GM10847 (cell line): ENCODE data around the gene SAE1.

Experiments
- POLR2A ChIP-seq: IDR thresholded peaks from 2 replicates; pipeline ENCODE4 v1.6.1; 2011; ENCODE audit not compliant: insufficient read length; ENCODE audit errors: extremely low read depth

The SAE1 gene

GRCh38 chr19:47203254-47203653 lies 72.6 kb downstream of the SAE1 start:
- TF ChIP-seq POLR2A, result no peak

- no peak for TF ChIP-seq POLR2A
Observed at GRCh38 chr19:47209319-47210179, 78.9 kb downstream of the SAE1 start.

- TF ChIP-seq POLR2A, result no peak
Observed at GRCh38 chr19:47210180-47210490, 79.5 kb downstream of the SAE1 start.

GRCh38 chr19:47210689-47211316 lies 80.2 kb downstream of the SAE1 start:
- TF ChIP-seq POLR2A, result no peak

GRCh38 chr19:47215581-47215980 lies 84.9 kb downstream of the SAE1 start:
- TF ChIP-seq POLR2A, result no peak

GRCh38 chr19:47221080-47221841 lies 90.6 kb downstream of the SAE1 start:
- TF ChIP-seq POLR2A, result no peak

GRCh38 chr19:47221890-47222289 lies 91.3 kb downstream of the SAE1 start:
- TF ChIP-seq POLR2A, result no peak

GRCh38 chr19:47225746-47226425 lies 95.3 kb downstream of the SAE1 start:
- TF ChIP-seq POLR2A, result peak; percentile 100

- TF ChIP-seq POLR2A, result peak; percentile 48
Observed at GRCh38 chr19:47226426-47227351, 96.1 kb downstream of the SAE1 start.

- TF ChIP-seq POLR2A, result no peak
Observed at GRCh38 chr19:47227352-47228167, 96.9 kb downstream of the SAE1 start.

- TF ChIP-seq POLR2A, result peak; percentile 16
Observed at GRCh38 chr19:47228168-47228936, 97.7 kb downstream of the SAE1 start.

GRCh38 chr19:47228937-47229675 lies 98.5 kb downstream of the SAE1 start:
- no peak for TF ChIP-seq POLR2A
